HepG2 (cell line): Measurements from ENCODE around the gene BTF3L4. TPM values are rescaled to one million over a fixed set of nuclear protein-coding genes. Genes with fewer than 3 reads are reported as not detected.

Source experiments
- ARNTL ChIP-seq: sonication (generic); formaldehyde crosslinking; IDR thresholded peaks from 2 replicates; pipeline ENCODE4 v1.4.0; 2020; ENCODE audit warnings: mild to moderate bottlenecking, missing genetic modification reagents
- CSRNP1 ChIP-seq: sonication (generic); formaldehyde crosslinking; IDR thresholded peaks from 2 replicates; pipeline ENCODE4 v1.8.1; 2023; ENCODE audit warnings: mild to moderate bottlenecking, missing genetic modification reagents
- HDAC2 ChIP-seq: sonication (generic); formaldehyde crosslinking; IDR thresholded peaks from 2 replicates; pipeline ENCODE4 v1.4.0; 2020; ENCODE audit warnings: missing genetic modification reagents
- HNF1A ChIP-seq, 2 experiments: sonication (generic) in 1 of 2; formaldehyde crosslinking in 1 of 2; IDR thresholded peaks; 2 replicates each; pipeline versions ENCODE4 v1.4.0 to v1.6.1; 2016 to 2020; ENCODE audit warnings: borderline replicate concordance in 1 of 2, low read depth in 1 of 2, mild to moderate bottlenecking in 1 of 2, missing genetic modification reagents in 1 of 2
- HNF4G ChIP-seq, 2 experiments: sonication (generic) in 1 of 2; formaldehyde crosslinking in 1 of 2; IDR thresholded peaks; 2 replicates each; pipeline versions ENCODE4 v1.4.0 to v1.6.1; 2011 to 2020; ENCODE audit warnings: borderline replicate concordance in 2 of 2, low read depth in 2 of 2, mild to moderate bottlenecking in 2 of 2, low read length in 1 of 2, missing genetic modification reagents in 1 of 2, moderate library complexity in 1 of 2
- LBX2 ChIP-seq: sonication (generic); formaldehyde crosslinking; IDR thresholded peaks from 2 replicates; pipeline ENCODE4 v1.5.0; 2020; ENCODE audit warnings: missing genetic modification reagents, mild to moderate bottlenecking, borderline replicate concordance
- MEIS2 ChIP-seq: sonication (generic); formaldehyde crosslinking; IDR thresholded peaks from 2 replicates; pipeline ENCODE4 v1.9.0; 2021; ENCODE audit warnings: mild to moderate bottlenecking, missing genetic modification reagents
- NCOA1 ChIP-seq: sonication (generic); formaldehyde crosslinking; IDR thresholded peaks from 2 replicates; pipeline ENCODE4 v1.9.0; 2021; ENCODE audit warnings: missing genetic modification reagents
- SP2 ChIP-seq: sonication (generic); formaldehyde crosslinking; IDR thresholded peaks from 2 replicates; pipeline ENCODE4 v1.5.1; 2020; ENCODE audit warnings: mild to moderate bottlenecking, missing genetic modification reagents
- TOE1 ChIP-seq: sonication (generic); formaldehyde crosslinking; IDR thresholded peaks from 2 replicates; pipeline ENCODE4 v1.4.0; 2020; ENCODE audit warnings: mild to moderate bottlenecking, missing genetic modification reagents
- ZNF232 ChIP-seq: sonication (generic); formaldehyde crosslinking; IDR thresholded peaks from 2 replicates; pipeline ENCODE4 v1.4.0; 2020; ENCODE audit warnings: missing genetic modification reagents, borderline replicate concordance
- ZNF460 ChIP-seq: sonication (generic); formaldehyde crosslinking; IDR thresholded peaks from 2 replicates; pipeline ENCODE4 v1.5.1; 2020; ENCODE audit warnings: missing genetic modification reagents, mild to moderate bottlenecking, borderline replicate concordance
- ZNF564 ChIP-seq: sonication (generic); formaldehyde crosslinking; IDR thresholded peaks from 2 replicates; pipeline ENCODE4 v1.8.1; 2023; ENCODE audit warnings: mild to moderate bottlenecking, missing genetic modification reagents
- ZNF598 ChIP-seq: sonication (generic); formaldehyde crosslinking; IDR thresholded peaks from 2 replicates; pipeline ENCODE4 v1.5.1; 2020; ENCODE audit warnings: mild to moderate bottlenecking, missing genetic modification reagents, borderline replicate concordance
- ZNF619 ChIP-seq: sonication (generic); formaldehyde crosslinking; IDR thresholded peaks from 2 replicates; pipeline ENCODE4 v1.4.0; 2020; ENCODE audit warnings: mild to moderate bottlenecking, missing genetic modification reagents
- ZNF670 ChIP-seq: sonication (generic); formaldehyde crosslinking; IDR thresholded peaks from 2 replicates; pipeline ENCODE4 v1.8.0; 2022; ENCODE audit warnings: mild to moderate bottlenecking, missing genetic modification reagents, borderline replicate concordance
- ZNF674 ChIP-seq: sonication (generic); formaldehyde crosslinking; IDR thresholded peaks from 2 replicates; pipeline ENCODE4 v1.5.0; 2020; ENCODE audit warnings: low read depth, mild to moderate bottlenecking, missing genetic modification reagents
- ZNF678 ChIP-seq: sonication (generic); formaldehyde crosslinking; IDR thresholded peaks from 2 replicates; pipeline ENCODE4 v1.4.0; 2020; ENCODE audit warnings: mild to moderate bottlenecking, missing genetic modification reagents
- ZNF770 ChIP-seq: sonication (generic); formaldehyde crosslinking; IDR thresholded peaks from 2 replicates; pipeline ENCODE4 v1.5.0; 2020; ENCODE audit warnings: mild to moderate bottlenecking, missing genetic modification reagents
- polyA plus RNA-seq, 8 experiments: library from polyadenylated mRNA; depleted of rRNA in 3 of 8; stranded (reverse) in 7 of 8; unstranded in 1 of 8; fragments of >200 nt; fragmentation: Illumina TruSeq in 4 of 8; extraction: Trizol in 4 of 8; gene quantifications; 2 replicates each; pipeline versions ENCODE4 v1.2.1 to v1.2.3, GENCODE V29; 2011 to 2016; ENCODE audit warnings: low read depth in 4 of 8, missing spikeins in 1 of 8, mixed read lengths in 1 of 8; ENCODE audit not compliant: insufficient read depth in 1 of 8
- total RNA-seq, 5 experiments: library from RNA; depleted of rRNA; stranded (reverse); fragments of >200 nt; fragmentation: Illumina TruSeq; extraction: Trizol; gene quantifications; 2 replicates each; pipeline ENCODE4 v1.2.3, GENCODE V29; 2016; ENCODE audit warnings: low read depth in 1 of 5

The BTF3L4 gene
- total and polyA plus RNA-seq, 2 of the 13 experiments (the other 11 are each of a cell fraction or from before 2014, with no cell fraction given), result 59.0 to 74.3 TPM

- TF ChIP-seq CSRNP1 (CRISPR knock-in tag), result peak; percentile 68; the same call in 1 of the 2 replicates
- TF ChIP-seq TOE1, result no peak
- no peak for TF ChIP-seq HNF4G (IDR thresholded peaks at IDR 0.05; ENCODE audit: borderline replicate concordance, low read depth, low read length)
- 0 out of 2 replicates have a peak, but pooled peaks have one; percentile 45 for TF ChIP-seq HNF4G (CRISPR knock-in tag; IDR thresholded peaks at IDR 0.05; ENCODE audit: borderline replicate concordance, low read depth)
- peak; percentile 73 for TF ChIP-seq LBX2 (CRISPR knock-in tag)
- TF ChIP-seq ZNF770 (CRISPR knock-in tag), result no peak
- peak; percentile 41; the same call in 1 of the 2 replicates for TF ChIP-seq ZNF232 (CRISPR knock-in tag)
- peak; percentile 50; the same call in 1 of the 2 replicates for TF ChIP-seq SP2 (CRISPR knock-in tag)
- peak; percentile 63; the same call in 1 of the 2 replicates for TF ChIP-seq MEIS2
- no peak; the same call in 1 of the 2 replicates for TF ChIP-seq ZNF460 (CRISPR knock-in tag)
- 0 out of 2 replicates have a peak, but pooled peaks have one; percentile 45 for TF ChIP-seq ZNF619
- peak; percentile 20 for TF ChIP-seq HDAC2 (CRISPR knock-in tag)
- TF ChIP-seq ARNTL (CRISPR knock-in tag), result peak; percentile 93
- TF ChIP-seq ZNF678 (CRISPR knock-in tag), result peak; percentile 84; the same call in 1 of the 2 replicates
- peak; percentile 97 for TF ChIP-seq ZNF598
- TF ChIP-seq ZNF674 (CRISPR knock-in tag), result peak; percentile 56; the same call in 1 of the 2 replicates
- 0 out of 2 replicates have a peak, but pooled peaks have one; percentile 52 for TF ChIP-seq ZNF564
- no peak for TF ChIP-seq HNF1A (IDR thresholded peaks at IDR 0.05; ENCODE audit: low read depth)
- TF ChIP-seq HNF1A (CRISPR knock-in tag; IDR thresholded peaks at IDR 0.05; ENCODE audit: borderline replicate concordance), result peak; percentile 44; the same call in 1 of the 2 replicates
- TF ChIP-seq NCOA1 (CRISPR knock-in tag), result no peak
- 0 out of 2 replicates have a peak, but pooled peaks have one; percentile 53 for TF ChIP-seq ZNF670 (CRISPR knock-in tag)
Measured at GRCh38 chr1:52056163-52056936, at the start of gene BTF3L4 (continued).
